BLaER1 treated with 17β-estradiol and CSF1 and Interleukin-3, amounts not matched to agents 10 nM and 100 nM (cell line): ENCODE results near the gene ATG9B.
A peak's percentile ranks its signal among the peaks of the same experiment; 100 is the strongest.

Experiments
- H3K27ac ChIP-seq, 11 experiments: shearing (Covaris generic); formaldehyde crosslinking; 2 replicates each; pipeline ENCODE4 v1.8.1; 2022
- H3K27me3 ChIP-seq, 11 experiments: shearing (Covaris generic); formaldehyde crosslinking; 2 replicates each; pipeline ENCODE4 v1.8.1; 2022
- H3K36me3 ChIP-seq, 11 experiments: shearing (Covaris generic); formaldehyde crosslinking; 2 replicates each; pipeline ENCODE4 v1.8.1; 2022
- H3K4me1 ChIP-seq, 10 experiments: shearing (Covaris generic); formaldehyde crosslinking; 2 replicates each; pipeline ENCODE4 v1.8.1; 2022
- H3K4me2 ChIP-seq, 11 experiments: shearing (Covaris generic); formaldehyde crosslinking; 2 replicates each; pipeline ENCODE4 v1.8.1; 2022
- H3K4me3 ChIP-seq, 10 experiments: shearing (Covaris generic); formaldehyde crosslinking; 2 replicates each; pipeline ENCODE4 v1.8.1; 2022
- H3K9ac ChIP-seq, 11 experiments: shearing (Covaris generic); formaldehyde crosslinking; 2 replicates each; pipeline ENCODE4 v1.8.1; 2022
- H3K9me3 ChIP-seq, 11 experiments: shearing (Covaris generic); formaldehyde crosslinking; replicated peaks in 1 of 11; 2 replicates each; pipeline ENCODE4 v1.8.1; 2022
- H4K20me1 ChIP-seq, 11 experiments: shearing (Covaris generic); formaldehyde crosslinking; 2 replicates each; pipeline ENCODE4 v1.8.1; 2022
- Cebpa-rat ChIP-seq, 11 experiments: shearing (Covaris generic); IDR thresholded peaks; 2 replicates each; pipeline ENCODE4 v1.8.1; 2022

ATG9B gene

DNA sequence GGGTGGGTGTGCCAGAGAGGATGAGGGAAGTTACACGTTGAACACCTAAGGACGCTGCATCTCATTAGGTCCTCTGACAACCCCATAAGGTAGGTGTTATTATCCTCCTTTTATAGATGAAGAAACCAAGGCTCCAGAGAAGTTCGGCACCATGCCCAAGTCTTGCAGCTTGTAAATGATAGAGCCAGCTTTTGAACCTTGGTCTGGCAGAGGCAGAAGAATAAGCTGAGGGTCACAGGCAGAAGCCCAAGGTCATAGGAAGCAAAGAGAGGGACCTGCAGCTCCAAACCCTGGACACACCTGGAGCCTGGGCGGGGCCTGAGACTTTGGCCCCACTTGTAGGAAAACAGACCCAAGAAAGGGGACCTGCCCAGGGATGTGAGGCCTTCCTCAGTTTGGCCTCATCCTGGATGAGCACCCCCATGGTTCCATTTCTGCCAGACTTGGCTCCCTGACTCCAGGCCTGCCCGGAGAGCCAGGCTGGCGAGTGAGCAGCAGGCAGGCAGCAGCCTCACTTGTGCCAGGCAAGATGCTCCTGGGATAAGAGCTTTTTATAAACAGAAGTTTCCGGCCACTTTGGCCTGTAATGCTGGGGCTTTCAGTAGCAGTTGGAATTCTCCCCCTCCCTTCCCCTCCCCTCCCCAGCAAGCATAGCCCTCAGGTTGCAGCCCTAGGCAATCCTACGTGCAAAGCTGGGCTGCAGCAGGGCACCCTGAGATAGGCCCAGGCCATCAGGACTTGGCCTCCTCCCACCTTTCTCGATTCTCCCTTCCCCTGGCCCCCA lies 48.6 kb downstream of the ATG9B start:
- H3K9me3 ChIP-seq: no peaks in the 10 kb centered on the region
- H3K4me2 ChIP-seq: peak overlapping the region; percentile 99 to 100 (median 99)
- peaks cover 22 to 86% (median 68%) of the 10 kb centered on the region in 10 experiments for H3K4me1 ChIP-seq
- no peak for TF ChIP-seq Cebpa-rat (IDR thresholded peaks at IDR 0.05)
- H3K4me3 ChIP-seq: peak overlapping the region; percentile 59 to 75 (median 63); a peak in 15 of 20 replicates
- peaks cover 16 to 71% (median 30%) of the 10 kb centered on the region in 11 experiments; a peak in 21 of 22 replicates for H3K27me3 ChIP-seq
- H3K36me3 ChIP-seq: no peaks in the 10 kb centered on the region
- H3K27ac ChIP-seq: no peak overlapping the region
- H3K9ac ChIP-seq: peak overlapping the region in 4 of 11 experiments; percentile 63 to 73 (median 68); a peak in 5 of 22 replicates
- H4K20me1 ChIP-seq: peaks cover 0 to 66% (median 33%) of the 10 kb centered on the region in 11 experiments; a peak in 16 of 22 replicates

DNA sequence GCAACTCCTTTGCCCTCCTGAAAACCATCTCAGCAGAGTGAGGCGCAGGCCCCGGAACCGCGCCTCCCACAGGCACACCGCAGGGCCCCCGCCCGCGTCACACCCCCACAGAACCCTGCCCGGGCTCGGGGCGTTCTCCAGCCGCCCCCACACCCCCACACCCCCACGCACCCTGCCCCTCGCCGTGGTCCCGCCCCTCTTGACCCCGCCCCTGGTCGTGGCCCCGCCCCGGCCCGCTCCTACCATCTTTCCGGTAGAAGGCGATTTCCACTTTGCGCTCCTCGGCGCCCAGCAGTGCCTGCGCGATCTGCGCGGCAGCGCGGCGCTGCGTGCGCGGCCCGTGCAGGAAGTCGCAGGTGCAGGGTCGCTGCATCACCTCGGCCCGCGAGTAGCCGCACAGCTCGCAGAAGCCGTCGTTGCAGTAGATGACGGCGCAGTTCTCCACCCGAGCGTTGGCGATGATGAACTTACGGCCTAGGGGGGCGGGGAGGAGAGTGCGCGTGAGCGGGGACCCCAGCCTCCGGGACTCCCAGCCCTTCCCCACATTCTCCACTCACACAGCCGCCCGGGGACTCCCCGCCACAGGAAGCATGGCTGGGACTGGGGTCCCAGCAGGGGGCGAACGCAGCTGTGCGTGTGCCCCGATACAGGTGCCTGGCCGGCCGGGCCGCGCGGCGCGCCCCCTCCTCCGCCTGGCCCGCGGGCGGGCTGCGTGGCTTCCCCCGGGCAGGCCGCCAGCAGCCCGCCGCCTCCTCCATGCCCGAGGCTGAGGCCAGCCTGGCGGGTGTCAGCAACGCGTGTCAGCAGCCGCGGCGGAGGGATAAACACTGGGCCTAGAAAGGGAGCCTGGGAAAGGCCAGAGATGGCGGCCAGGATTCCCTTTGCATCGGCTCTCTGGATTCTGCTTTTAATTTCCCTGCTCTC lies 49.6 kb downstream of the ATG9B start:
- peaks cover 6 to 61% (median 20%) of the 10 kb centered on the region in 11 experiments; a peak in 20 of 22 replicates for H3K27me3 ChIP-seq
- H3K9ac ChIP-seq: peak overlapping the region in 10 of 11 experiments; percentile 15 to 73 (median 62); a peak in 18 of 22 replicates
- H3K27ac ChIP-seq: peak overlapping the region in 3 of 11 experiments; percentile 3 to 43 (median 14); a peak in 5 of 22 replicates
- no peaks in the 10 kb centered on the region for H3K9me3 ChIP-seq
- peaks cover 0 to 62% (median 31%) of the 10 kb centered on the region in 11 experiments; a peak in 16 of 22 replicates for H4K20me1 ChIP-seq
- peak overlapping the region; percentile 59 to 75 (median 63) for H3K4me3 ChIP-seq
- H3K36me3 ChIP-seq: no peaks in the 10 kb centered on the region
- H3K4me2 ChIP-seq: peak overlapping the region; percentile 99 to 100 (median 99)
- no peak for TF ChIP-seq Cebpa-rat (IDR thresholded peaks at IDR 0.05)
- peaks cover 22 to 82% (median 68%) of the 10 kb centered on the region in 10 experiments for H3K4me1 ChIP-seq

DNA sequence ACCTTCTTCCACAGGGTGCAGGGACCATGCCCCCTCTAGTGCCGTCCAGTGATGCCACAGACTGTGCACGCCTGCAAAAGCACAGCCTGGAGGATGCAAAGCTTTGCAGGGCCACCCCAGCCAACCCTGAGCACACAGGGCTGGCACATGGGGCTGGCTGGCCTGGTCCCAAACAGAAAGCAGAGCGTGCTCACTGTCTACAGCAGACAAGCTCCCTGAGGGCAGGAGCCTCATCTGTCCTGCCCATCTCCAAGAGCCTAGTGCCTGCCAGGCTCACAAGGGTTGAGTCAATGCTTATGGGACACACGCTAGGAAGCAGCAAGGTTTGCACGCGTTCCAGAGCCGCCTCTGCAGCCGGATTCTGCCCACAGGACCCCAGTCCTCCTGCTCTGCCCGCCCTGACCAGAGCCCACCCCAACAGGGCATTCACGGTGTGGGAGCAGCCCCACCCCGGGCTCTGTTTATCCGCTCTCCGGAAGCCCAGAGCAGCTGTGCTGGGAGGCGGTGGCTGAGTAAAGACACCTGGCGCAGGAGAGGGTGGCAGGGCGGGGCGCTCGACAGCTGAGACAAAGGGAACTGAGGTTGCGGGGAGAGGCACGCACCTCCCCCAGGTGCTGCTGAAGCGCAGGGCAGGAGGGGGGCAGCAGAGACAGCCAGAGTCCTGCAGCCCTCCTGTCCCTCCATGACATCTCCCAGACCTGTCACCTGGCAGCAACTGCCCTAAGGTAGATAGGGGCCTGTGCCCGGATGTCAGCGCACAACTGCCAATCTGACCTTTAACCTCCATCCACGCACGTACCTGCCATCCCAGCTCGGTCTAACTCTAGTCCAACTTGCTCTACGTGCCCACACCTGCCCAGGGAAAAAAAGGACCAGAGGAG lies 50.5 kb downstream of the ATG9B start:
- peak overlapping the region in 5 of 10 experiments; percentile 60 to 75 (median 67); a peak in 6 of 20 replicates for H3K4me3 ChIP-seq
- H3K27me3 ChIP-seq: peaks cover 5 to 52% (median 16%) of the 10 kb centered on the region in 11 experiments; a peak in 17 of 22 replicates
- H3K4me1 ChIP-seq: peaks cover 19 to 75% (median 59%) of the 10 kb centered on the region in 10 experiments
- TF ChIP-seq Cebpa-rat (IDR thresholded peaks at IDR 0.05): no peak
- peak overlapping the region; percentile 99 to 100 (median 99) for H3K4me2 ChIP-seq
- no peaks in the 10 kb centered on the region for H3K36me3 ChIP-seq
- H3K9me3 ChIP-seq: no peaks in the 10 kb centered on the region
- peaks cover 0 to 64% (median 27%) of the 10 kb centered on the region in 11 experiments; a peak in 16 of 22 replicates for H4K20me1 ChIP-seq
- peak overlapping the region in 1 of 11 experiments; percentile 24; a peak in 1 of 22 replicates for H3K9ac ChIP-seq
- H3K27ac ChIP-seq: no peak overlapping the region

- TF ChIP-seq Cebpa-rat (IDR thresholded peaks at IDR 0.05): no peak
- H3K4me2 ChIP-seq: no peak overlapping the region
- peaks cover 0 to 66% (median 27%) of the 10 kb centered on the region in 11 experiments; a peak in 16 of 22 replicates for H4K20me1 ChIP-seq
- H3K9ac ChIP-seq: no peak overlapping the region
- H3K27me3 ChIP-seq: peaks cover 5 to 42% (median 16%) of the 10 kb centered on the region in 11 experiments; a peak in 17 of 22 replicates
- H3K4me3 ChIP-seq: no peak overlapping the region
- H3K9me3 ChIP-seq: no peaks in the 10 kb centered on the region
- H3K4me1 ChIP-seq: peaks cover 13 to 73% (median 54%) of the 10 kb centered on the region in 10 experiments
- no peak overlapping the region for H3K27ac ChIP-seq
- no peaks in the 10 kb centered on the region for H3K36me3 ChIP-seq
Measured at GRCh38 chr7:150972741-150973140, 51.6 kb downstream of the ATG9B start.

DNA sequence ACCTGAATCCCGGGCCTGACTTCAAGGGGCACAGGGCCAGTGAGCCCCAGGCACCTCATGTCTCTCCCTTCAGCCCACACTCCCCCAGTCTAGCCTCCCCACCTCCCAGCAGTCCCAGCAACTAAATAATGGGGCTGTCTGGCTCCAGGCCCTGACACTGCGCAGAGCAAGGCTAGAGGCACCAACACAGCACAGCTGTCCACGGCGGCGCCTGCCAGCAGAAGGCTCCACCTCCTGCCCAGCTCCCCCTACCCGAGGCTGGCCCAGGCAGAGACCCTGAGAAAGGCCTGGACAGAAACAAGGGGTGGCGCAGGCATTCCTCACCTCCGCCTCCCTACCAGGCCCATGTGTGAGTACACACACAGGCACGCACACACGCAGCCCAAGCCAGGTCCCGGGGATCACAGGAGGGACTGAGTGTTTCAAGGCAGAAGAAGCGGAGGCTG lies 52.2 kb downstream of the ATG9B start:
- peaks cover 13 to 68% (median 49%) of the 10 kb centered on the region in 10 experiments for H3K4me1 ChIP-seq
- peaks cover under 1 to 41% (median 12%) of the 10 kb centered on the region in 11 experiments; a peak in 17 of 22 replicates for H3K27me3 ChIP-seq
- TF ChIP-seq Cebpa-rat (IDR thresholded peaks at IDR 0.05): no peak

DNA sequence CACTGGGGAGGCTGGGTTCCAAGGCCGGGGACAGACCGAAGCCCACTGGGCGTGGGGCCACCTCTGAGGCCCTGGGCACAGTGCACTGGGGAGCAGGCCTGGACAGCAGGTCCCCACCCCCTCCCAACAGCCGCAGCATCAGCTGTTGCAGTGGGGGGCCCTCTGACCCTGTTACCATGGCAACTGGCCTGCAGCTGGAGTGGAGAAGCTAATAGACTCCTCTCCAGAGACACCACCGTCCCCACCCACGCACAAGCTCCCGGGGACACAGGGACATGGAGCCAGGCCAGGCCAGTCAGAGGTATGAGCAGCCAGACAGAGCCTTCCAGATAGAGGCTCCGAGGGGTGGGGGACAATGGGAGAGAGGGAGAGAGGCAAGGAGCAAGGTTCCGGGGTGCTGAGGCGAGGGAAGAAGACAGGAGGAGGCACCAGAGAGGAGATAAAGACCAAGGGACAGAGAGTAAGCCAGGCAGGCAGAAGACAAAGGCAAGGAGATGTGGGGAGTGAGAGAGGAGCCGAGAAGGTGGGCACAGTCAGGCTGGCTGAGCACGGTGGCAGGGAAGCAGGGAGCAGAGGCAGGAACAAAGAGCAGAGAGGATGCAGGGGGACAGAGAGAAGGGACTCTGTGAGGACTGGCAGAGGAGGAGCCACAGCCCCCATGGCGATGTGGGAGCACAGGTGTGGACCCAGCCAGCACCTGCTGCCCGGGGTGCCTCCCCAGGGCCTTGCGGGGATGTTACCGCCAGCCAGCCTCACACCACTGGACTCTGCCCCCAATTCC lies 52.9 kb downstream of the ATG9B start:
- no peak for TF ChIP-seq Cebpa-rat (IDR thresholded peaks at IDR 0.05)
- H3K9me3 ChIP-seq: no peaks in the 10 kb centered on the region
- no peak overlapping the region; a peak in 1 of 20 replicates for H3K4me3 ChIP-seq
- H3K27ac ChIP-seq: no peak overlapping the region
- peaks cover 13 to 62% (median 44%) of the 10 kb centered on the region in 10 experiments for H3K4me1 ChIP-seq
- H3K4me2 ChIP-seq: peak overlapping the region in 9 of 11 experiments; percentile 26 to 79 (median 73); a peak in 16 of 22 replicates
- no peaks in the 10 kb centered on the region for H3K36me3 ChIP-seq
- peaks cover 0 to 36% (median 7%) of the 10 kb centered on the region in 11 experiments; a peak in 10 of 22 replicates for H3K27me3 ChIP-seq
- peaks cover 0 to 66% (median 27%) of the 10 kb centered on the region in 11 experiments; a peak in 16 of 22 replicates for H4K20me1 ChIP-seq
- peak overlapping the region in 3 of 11 experiments; percentile 9 to 44 (median 20); a peak in 4 of 22 replicates for H3K9ac ChIP-seq

More for the DNA sequence above, 52.2 kb downstream of the ATG9B start:
- H3K36me3 ChIP-seq: no peaks in the 10 kb centered on the region
- H3K4me2 ChIP-seq: peak overlapping the region in 7 of 11 experiments; percentile 49 to 79 (median 74); a peak in 14 of 22 replicates
- no peak overlapping the region; a peak in 1 of 22 replicates for H3K9ac ChIP-seq
- no peak overlapping the region for H3K4me3 ChIP-seq
- H3K27ac ChIP-seq: no peak overlapping the region
- no peaks in the 10 kb centered on the region for H3K9me3 ChIP-seq
- H4K20me1 ChIP-seq: peaks cover 0 to 66% (median 27%) of the 10 kb centered on the region in 11 experiments; a peak in 16 of 22 replicates

DNA sequence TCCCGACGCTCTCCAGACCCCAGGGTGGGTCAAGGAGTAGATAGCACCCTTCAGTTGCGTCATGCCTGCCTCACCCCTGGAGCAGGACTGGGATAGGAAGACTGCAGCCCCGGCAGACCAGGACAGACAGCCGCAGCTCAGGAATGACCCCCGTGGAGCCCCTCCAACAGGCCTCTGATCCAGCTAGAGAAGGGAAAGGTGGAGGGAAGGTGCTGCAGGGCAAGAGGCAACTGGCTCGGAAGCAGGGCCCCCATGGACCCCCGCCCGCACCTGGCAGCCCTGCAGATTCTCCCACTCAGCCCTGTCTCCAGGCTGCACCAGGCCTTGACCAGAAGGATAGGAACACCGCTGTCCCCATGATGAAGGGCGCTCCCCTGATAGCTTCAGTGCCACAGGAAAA lies 53.9 kb downstream of the ATG9B start:
- H3K36me3 ChIP-seq: no peaks in the 10 kb centered on the region
- H3K27ac ChIP-seq: no peak overlapping the region
- H3K9me3 ChIP-seq: no peaks in the 10 kb centered on the region
- peaks cover 11 to 59% (median 40%) of the 10 kb centered on the region in 10 experiments for H3K4me1 ChIP-seq
- peak overlapping the region in 4 of 11 experiments; percentile 64 to 76 (median 74); a peak in 6 of 22 replicates for H3K4me2 ChIP-seq
- TF ChIP-seq Cebpa-rat (IDR thresholded peaks at IDR 0.05): no peak
- peaks cover 0 to 32% (median 0%) of the 10 kb centered on the region in 11 experiments; a peak in 8 of 22 replicates for H3K27me3 ChIP-seq
- H3K9ac ChIP-seq: no peak overlapping the region
- peaks cover 0 to 64% (median 29%) of the 10 kb centered on the region in 11 experiments; a peak in 16 of 22 replicates for H4K20me1 ChIP-seq
- H3K4me3 ChIP-seq: no peak overlapping the region
